ENCODE data around the gene FFAR2.

DNA sequence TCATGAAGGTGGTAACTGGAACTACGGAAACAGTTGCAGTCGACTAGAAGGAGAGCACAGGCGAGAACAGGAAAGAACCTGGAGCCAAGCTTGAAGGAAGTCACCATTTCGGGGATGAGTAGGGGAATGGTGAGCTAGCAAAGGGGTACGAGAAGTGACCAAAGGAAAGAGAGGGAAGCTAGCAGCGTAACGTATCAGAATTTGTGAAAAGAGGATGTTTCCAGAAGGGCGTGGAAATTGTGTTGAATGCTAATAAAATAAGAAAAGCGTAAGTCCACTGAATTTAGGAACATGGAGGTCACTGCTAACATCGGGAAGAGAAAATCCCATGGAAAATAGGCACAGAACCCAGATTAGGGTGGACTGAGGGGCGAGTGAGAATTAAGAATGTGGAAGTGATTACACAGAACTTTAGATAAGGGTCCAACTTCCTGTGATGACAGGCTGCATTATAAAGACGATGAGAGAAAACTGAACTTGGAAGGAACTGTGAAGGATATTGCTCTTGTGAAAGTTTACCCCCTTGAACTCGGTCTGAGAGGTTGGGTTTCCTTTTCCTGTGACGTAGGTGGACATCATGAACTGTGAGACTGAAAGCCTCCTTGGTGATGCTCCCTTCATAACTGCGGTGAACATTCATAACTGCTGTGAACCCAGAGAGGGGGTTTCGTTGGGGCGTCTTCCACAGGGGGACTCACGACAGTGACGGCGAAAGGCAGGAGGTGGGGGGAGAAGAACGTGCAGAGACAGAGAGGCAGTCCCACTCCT lies 2.0 kb upstream of the FFAR2 start:
- TF ChIP-seq TCF7 (IDR thresholded peaks at IDR 0.05; ENCODE audit: borderline replicate concordance) (no peak), CREM (IDR thresholded peaks at IDR 0.05; ENCODE audit: low read depth) (no peak), TAF1 (IDR thresholded peaks at IDR 0.05; ENCODE audit: control insufficient read depth, extremely low read depth, insufficient read depth, low read length, severe bottlenecking) (no peak)
